Measurements from ENCODE around the gene AOPEP.

DNA sequence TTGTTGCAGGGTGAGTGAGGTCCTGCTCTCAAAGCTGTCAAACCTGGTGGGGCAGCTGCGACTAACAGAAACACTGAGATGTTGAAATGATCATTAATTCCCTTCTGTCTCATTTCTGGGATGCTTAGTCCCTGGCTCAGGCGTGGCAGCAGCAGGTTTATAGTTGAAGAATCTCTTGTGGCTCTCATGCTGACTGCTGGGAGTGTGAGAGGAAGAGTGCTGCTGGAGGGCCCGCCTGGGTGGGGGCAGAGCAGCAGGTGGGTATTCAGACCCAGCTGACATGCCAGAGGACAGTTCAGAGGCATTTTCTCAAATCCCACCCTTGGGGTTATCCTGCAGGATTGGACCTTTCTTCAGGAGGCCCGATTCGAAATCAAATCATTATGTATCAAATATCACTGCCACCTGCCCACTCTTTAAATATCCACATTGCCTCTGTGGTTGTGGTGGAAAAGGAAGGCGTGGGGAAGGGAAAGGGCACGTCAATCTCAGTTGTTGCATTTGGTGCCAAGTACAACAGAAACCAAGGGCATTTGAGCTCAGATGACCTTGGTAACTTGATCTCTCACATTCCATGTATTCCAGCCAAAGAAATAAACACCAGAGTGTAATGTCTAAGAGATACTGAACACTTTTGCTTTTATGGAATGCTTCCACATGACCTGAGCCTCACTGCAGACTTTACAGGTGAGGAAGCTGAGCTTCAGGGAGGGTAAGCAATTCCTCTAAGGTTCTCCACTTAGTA lies 224.3 kb downstream of the AOPEP start:
- TF ChIP-seq, protein P1, sequence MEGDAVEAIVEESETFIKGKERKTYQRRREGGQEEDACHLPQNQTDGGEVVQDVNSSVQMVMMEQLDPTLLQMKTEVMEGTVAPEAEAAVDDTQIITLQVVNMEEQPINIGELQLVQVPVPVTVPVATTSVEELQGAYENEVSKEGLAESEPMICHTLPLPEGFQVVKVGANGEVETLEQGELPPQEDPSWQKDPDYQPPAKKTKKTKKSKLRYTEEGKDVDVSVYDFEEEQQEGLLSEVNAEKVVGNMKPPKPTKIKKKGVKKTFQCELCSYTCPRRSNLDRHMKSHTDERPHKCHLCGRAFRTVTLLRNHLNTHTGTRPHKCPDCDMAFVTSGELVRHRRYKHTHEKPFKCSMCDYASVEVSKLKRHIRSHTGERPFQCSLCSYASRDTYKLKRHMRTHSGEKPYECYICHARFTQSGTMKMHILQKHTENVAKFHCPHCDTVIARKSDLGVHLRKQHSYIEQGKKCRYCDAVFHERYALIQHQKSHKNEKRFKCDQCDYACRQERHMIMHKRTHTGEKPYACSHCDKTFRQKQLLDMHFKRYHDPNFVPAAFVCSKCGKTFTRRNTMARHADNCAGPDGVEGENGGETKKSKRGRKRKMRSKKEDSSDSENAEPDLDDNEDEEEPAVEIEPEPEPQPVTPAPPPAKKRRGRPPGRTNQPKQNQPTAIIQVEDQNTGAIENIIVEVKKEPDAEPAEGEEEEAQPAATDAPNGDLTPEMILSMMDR (IDR thresholded peaks at IDR 0.05) = no peak
- TF ChIP-seq POLR2A (IDR thresholded peaks at IDR 0.05) (no peak), POLR2AphosphoS5 (IDR thresholded peaks at IDR 0.05; ENCODE audit: insufficient read depth in 1 of 2, low read depth in 1 of 2) (no peak)
